Measurements from ENCODE around the gene PLEKHG3. TPM values are rescaled to one million over a fixed set of nuclear protein-coding genes. Genes with fewer than 3 reads are reported as not detected.

The PLEKHG3 gene
- total and polyA plus RNA-seq, 2 of the 13 experiments (the other 11 are each of a cell fraction or from before 2014, with no cell fraction given) = 7.1 to 9.8 TPM

DNA sequence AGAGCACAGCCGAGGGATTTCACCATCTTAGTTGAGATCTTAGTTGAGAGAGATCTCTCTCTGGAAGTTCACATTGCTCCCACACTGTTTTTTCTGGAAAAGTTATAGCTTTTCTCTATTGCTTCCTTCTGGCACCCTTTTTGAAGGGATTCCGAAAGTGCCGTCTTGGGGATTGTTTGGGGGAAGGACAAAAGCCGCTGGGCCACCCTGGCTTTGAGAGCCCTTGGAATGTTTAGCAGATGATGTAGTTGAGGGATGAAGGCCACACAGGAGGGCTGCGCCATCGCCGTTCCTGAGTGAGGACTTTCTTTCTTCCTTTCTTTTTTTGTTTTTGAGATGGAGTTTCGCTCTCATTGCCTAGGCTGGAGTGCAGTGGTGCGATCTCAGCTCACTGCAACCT is 17.7 kb downstream of the PLEKHG3 start:
- no peak overlapping the region for H2AFZ ChIP-seq (ENCODE audit: low read length)
- H3K27ac ChIP-seq (ENCODE audit: extremely low read length, insufficient read depth, low read length) = no peak overlapping the region
- CTCF ChIA-PET (ENCODE audit: low intra/inter-chr PET ratio, low total read pairs) = no interaction called here
- peaks cover 60% of the 10 kb centered on the region for H3K4me1 ChIP-seq (ENCODE audit: insufficient read depth, low read length)
- no peak for FAIRE-seq
- in situ Hi-C loops (cut with HindIII; ENCODE audit: extremely low pct_ligation_motif_present, low pct_unique_long_range_greater_than_20kb) (no loop called here), intact Hi-C loops (cut with micrococcal nuclease; ENCODE audit: unreplicated experiment) (no loop called here)
- peaks cover 13% of the 10 kb centered on the region for H3K79me2 ChIP-seq (ENCODE audit: insufficient read depth, low read length)
- POLR2A ChIA-PET = interaction anchor here (1.1 to 1.3 kb wide), 2 partner anchors 14 to 15 kb away, joined by 3 read pairs; no protein-coding TSS in a partner anchor
- BruUV-seq (replicated peaks) = no TSS peak
- H3K27me3 ChIP-seq (ENCODE audit: control insufficient read depth in 1 of 2, insufficient read depth in 2 of 2, low read length in 2 of 2) = no peaks in the 10 kb centered on the region
- H3K4me3 ChIP-seq (replicated peaks in 1 of 3; ENCODE audit: insufficient read depth in 1 of 3, low read depth in 2 of 3, low read length in 3 of 3) = no peak overlapping the region
- no peak overlapping the region for H3K9ac ChIP-seq (ENCODE audit: insufficient read depth, low read depth, low read length)
- WGBS (ENCODE audit: low lambda C conversion rate) = 93% methylated on average over 9 of the region's 9 CpGs
- no peak for DNase-seq (ENCODE audit: low spot score)
- no peak for ATAC-seq
- no peaks in the 10 kb centered on the region for H3K36me3 ChIP-seq (replicated peaks in 1 of 2; ENCODE audit: control insufficient read depth in 1 of 2, insufficient read depth in 2 of 2, low read length in 2 of 2)
- H3K9me3 ChIP-seq (ENCODE audit: low read length) = no peaks in the 10 kb centered on the region
- no peaks in the 10 kb centered on the region for H4K20me1 ChIP-seq (ENCODE audit: insufficient read depth, low read length)
- no peak overlapping the region for H3K4me2 ChIP-seq (ENCODE audit: low read depth, low read length)
- no peak for TF ChIP-seq ZNF496 (CRISPR knock-in tag; IDR thresholded peaks at IDR 0.05; ENCODE audit: insufficient replicate concordance)
- TF ChIP-seq, protein P1, sequence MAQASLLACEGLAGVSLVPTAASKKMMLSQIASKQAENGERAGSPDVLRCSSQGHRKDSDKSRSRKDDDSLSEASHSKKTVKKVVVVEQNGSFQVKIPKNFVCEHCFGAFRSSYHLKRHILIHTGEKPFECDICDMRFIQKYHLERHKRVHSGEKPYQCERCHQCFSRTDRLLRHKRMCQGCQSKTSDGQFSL (CRISPR knock-in tag; IDR thresholded peaks at IDR 0.05) = no peak
- no peak for TF ChIP-seq KDM5B (CRISPR knock-in tag; IDR thresholded peaks at IDR 0.05; ENCODE audit: borderline replicate concordance)
- TF ChIP-seq ZNF720 (CRISPR knock-in tag; IDR thresholded peaks at IDR 0.05) = no peak
- TF ChIP-seq ZBTB1 (CRISPR knock-in tag; IDR thresholded peaks at IDR 0.05; ENCODE audit: borderline replicate concordance) = no peak
- no peak for TF ChIP-seq ZNF431 (CRISPR knock-in tag; IDR thresholded peaks at IDR 0.05; ENCODE audit: borderline replicate concordance, low read depth)
- TF ChIP-seq, protein P2, sequence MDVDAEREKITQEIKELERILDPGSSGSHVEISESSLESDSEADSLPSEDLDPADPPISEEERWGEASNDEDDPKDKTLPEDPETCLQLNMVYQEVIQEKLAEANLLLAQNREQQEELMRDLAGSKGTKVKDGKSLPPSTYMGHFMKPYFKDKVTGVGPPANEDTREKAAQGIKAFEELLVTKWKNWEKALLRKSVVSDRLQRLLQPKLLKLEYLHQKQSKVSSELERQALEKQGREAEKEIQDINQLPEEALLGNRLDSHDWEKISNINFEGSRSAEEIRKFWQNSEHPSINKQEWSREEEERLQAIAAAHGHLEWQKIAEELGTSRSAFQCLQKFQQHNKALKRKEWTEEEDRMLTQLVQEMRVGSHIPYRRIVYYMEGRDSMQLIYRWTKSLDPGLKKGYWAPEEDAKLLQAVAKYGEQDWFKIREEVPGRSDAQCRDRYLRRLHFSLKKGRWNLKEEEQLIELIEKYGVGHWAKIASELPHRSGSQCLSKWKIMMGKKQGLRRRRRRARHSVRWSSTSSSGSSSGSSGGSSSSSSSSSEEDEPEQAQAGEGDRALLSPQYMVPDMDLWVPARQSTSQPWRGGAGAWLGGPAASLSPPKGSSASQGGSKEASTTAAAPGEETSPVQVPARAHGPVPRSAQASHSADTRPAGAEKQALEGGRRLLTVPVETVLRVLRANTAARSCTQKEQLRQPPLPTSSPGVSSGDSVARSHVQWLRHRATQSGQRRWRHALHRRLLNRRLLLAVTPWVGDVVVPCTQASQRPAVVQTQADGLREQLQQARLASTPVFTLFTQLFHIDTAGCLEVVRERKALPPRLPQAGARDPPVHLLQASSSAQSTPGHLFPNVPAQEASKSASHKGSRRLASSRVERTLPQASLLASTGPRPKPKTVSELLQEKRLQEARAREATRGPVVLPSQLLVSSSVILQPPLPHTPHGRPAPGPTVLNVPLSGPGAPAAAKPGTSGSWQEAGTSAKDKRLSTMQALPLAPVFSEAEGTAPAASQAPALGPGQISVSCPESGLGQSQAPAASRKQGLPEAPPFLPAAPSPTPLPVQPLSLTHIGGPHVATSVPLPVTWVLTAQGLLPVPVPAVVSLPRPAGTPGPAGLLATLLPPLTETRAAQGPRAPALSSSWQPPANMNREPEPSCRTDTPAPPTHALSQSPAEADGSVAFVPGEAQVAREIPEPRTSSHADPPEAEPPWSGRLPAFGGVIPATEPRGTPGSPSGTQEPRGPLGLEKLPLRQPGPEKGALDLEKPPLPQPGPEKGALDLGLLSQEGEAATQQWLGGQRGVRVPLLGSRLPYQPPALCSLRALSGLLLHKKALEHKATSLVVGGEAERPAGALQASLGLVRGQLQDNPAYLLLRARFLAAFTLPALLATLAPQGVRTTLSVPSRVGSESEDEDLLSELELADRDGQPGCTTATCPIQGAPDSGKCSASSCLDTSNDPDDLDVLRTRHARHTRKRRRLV (CRISPR knock-in tag; IDR thresholded peaks at IDR 0.05) = no peak
- TF ChIP-seq NFIB (CRISPR knock-in tag; IDR thresholded peaks at IDR 0.05; ENCODE audit: borderline replicate concordance) = no peak
- no peak for TF ChIP-seq SMAD3 (CRISPR knock-in tag; IDR thresholded peaks at IDR 0.05)
- no peak for TF ChIP-seq ZNF180 (CRISPR knock-in tag; IDR thresholded peaks at IDR 0.05; ENCODE audit: borderline replicate concordance, low read depth)
- TF ChIP-seq ZSCAN22 (CRISPR knock-in tag; IDR thresholded peaks at IDR 0.05) = no peak
- TF ChIP-seq YEATS4 (CRISPR knock-in tag; IDR thresholded peaks at IDR 0.05; ENCODE audit: borderline replicate concordance) = no peak
- TF ChIP-seq ZNF10 (CRISPR knock-in tag; IDR thresholded peaks at IDR 0.05; ENCODE audit: borderline replicate concordance, low read depth) = no peak
- TF ChIP-seq ZNF570 (CRISPR knock-in tag; IDR thresholded peaks at IDR 0.05; ENCODE audit: borderline replicate concordance) = no peak
- TF ChIP-seq, protein P3, sequence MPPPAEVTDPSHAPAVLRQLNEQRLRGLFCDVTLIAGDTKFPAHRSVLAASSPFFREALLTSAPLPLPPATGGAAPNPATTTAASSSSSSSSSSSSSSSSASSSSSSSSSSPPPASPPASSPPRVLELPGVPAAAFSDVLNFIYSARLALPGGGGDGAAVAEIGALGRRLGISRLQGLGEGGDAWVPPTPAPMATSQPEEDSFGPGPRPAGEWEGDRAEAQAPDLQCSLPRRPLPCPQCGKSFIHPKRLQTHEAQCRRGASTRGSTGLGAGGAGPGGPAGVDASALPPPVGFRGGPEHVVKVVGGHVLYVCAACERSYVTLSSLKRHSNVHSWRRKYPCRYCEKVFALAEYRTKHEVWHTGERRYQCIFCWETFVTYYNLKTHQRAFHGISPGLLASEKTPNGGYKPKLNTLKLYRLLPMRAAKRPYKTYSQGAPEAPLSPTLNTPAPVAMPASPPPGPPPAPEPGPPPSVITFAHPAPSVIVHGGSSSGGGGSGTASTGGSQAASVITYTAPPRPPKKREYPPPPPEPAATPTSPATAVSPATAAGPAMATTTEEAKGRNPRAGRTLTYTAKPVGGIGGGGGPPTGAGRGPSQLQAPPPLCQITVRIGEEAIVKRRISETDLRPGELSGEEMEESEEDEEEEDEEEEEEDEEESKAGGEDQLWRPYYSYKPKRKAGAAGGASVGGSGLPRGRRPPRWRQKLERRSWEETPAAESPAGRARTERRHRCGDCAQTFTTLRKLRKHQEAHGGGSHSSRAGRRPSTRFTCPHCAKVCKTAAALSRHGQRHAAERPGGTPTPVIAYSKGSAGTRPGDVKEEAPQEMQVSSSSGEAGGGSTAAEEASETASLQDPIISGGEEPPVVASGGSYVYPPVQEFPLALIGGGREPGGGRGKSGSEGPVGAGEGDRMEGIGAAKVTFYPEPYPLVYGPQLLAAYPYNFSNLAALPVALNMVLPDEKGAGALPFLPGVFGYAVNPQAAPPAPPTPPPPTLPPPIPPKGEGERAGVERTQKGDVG (CRISPR knock-in tag; IDR thresholded peaks at IDR 0.05; ENCODE audit: borderline replicate concordance) = no peak
